Stimulated activated CD4-positive, alpha-beta T cell treated with anti-CD3 and anti-CD28 coated beads, Interleukin-12 subunit alpha, Interleukin-12 subunit beta, amount 100 ng/mL, for 24 hours (primary cell): ENCODE measurements around the gene SLC35F3.
A peak's percentile ranks its signal among the peaks of the same experiment; 100 is the strongest.

Experiments
- DNase-seq, 2 experiments: peaks; one replicate each; pipeline ENCODE4 v3.0.0-alpha.2; 2020; ENCODE audit warnings: low read depth in 2 of 2

Gene SLC35F3

DNA sequence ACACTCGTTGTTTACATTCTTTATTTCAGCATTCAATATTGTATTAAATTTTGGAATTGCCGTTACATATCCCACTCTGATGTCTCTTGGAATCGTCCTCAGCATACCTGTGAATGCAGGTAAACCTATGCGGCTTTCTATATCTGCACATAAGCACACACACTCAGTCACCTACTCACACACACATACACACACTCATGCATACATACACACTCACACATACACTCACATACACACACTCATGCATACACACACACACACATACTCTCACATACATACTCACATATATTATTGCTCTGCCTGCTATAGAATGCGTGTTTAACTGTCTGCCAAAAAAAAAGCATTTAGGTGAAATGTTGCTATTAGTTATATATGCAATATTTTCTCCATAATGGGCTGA lies 415.6 kb downstream of the SLC35F3 start:
- DNase-seq, result no peak

DNA sequence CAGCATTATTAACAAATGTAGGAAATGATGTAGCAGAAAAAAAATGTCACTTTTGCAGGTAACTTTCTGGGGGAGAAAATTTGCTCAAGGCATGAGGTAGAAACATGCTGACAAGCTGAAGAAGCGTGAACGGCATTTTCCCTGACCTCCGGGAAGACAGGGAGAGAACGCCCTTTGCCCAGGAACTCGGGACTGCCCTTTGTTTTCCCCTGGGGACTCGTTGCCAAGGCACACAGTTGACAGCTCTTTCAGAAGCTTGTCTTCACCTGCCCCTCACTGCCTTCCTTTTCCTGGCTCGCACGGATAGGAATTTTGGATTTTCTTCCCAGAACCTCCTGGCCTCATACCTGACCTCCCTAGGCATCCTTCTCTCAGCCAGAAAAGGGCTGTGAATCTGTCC lies 416.1 kb downstream of the SLC35F3 start:
- DNase-seq, result no peak

DNA sequence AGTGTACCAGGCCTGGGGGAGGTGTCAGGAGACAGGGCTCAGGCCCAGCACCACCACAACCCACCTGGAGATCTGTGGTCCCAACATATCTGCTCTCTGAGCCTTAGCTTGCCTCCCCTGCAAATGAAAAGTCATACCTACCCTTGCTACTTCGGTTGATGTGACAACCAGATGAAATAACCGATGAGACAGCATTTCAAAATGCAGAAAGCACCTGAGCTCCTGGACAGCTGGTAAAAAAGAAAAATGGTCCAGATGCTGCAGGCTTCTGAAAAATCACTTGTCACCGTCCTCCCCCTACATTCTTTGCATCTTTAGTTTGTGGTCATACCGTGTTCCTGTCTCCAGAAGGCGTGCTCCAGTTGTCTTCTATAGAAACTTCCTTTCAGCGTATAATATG lies 416.8 kb downstream of the SLC35F3 start:
- no peak for DNase-seq

DNA sequence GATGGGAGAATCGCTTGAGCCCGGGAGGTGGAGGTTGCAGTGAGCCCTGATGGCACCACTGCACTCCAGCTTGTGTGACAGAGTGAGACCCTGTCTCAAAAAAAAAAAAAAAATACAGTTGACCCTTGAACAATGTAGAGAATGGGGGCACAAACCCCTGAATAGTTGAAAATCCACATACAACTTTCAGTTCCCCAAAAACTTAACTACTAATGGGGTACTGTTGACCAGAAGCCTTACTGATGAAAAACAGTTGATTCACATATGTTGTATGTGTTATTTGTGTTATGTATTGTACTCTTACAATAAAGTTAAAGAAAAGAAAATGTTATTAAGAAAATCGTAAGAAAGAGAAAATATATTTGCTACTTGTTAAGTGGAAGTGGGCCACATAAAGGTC lies 417.6 kb downstream of the SLC35F3 start:
- DNase-seq, result no peak

DNA sequence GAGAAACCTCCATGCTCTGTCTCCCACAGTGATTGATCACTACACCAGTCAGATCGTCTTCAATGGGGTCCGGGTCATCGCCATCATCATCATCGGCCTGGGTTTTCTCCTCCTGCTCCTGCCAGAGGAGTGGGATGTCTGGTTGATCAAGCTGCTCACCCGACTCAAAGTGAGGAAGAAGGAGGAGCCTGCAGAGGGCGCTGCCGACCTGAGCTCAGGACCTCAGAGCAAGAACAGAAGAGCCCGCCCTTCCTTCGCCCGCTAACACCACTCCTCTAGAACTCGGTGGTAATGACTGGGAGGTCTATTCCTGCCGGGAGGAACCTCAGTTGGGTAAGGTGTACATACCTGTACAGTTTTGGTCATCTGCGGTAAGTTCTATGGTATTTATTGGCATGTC lies 418.5 kb downstream of the SLC35F3 start:
- DNase-seq, result peak in 1 of 2 experiments; percentile 56

DNA sequence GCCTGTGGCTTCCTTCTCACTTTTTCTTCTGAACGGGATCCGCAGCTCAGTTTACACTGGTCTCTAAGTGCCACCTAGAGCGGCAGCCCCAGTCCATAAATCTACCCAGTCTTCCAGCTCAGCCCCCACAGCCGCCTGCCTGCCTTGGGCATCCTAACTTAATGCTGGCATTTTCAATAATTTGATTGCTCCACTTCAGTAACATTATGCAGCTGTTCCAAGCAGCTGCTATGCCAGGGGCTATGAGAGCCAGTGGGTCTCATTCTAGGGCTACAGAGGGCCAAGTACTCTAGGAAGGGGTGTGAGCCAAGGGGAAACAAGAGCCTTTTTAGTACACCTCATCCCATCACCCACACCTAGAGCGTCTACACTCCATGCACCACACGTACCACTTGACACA lies 420.3 kb downstream of the SLC35F3 start:
- no peak for DNase-seq

DNA sequence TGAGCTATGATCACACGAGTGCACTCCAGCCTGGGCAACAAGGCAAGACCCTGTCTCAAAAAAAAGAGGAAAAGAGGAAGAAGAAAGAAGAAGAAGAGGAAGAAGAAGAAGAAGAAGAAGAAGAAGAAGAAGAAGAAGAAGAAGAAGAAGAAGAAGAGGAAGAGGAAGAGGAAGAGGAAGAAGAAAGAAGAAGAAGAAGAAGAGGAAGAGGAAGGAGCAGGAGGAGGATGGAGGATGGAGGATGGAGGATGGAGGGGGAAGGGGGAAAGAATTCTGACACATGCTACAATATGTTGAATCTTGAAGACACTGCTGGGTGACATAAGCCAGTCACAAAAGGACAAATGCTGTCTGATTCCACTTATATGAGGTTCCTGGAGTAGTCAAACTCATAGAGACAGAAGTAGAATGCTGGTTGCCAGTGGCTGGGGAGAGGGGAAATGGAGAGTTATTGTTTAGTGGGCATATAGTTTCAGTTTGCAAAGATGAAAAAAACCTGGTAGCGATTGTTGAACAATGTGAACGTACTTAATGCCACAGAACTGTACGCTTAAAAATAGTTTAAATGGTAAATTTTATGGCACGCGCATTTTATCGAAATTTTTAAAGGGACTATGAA lies 421.5 kb downstream of the SLC35F3 start:
- no peak for DNase-seq

DNA sequence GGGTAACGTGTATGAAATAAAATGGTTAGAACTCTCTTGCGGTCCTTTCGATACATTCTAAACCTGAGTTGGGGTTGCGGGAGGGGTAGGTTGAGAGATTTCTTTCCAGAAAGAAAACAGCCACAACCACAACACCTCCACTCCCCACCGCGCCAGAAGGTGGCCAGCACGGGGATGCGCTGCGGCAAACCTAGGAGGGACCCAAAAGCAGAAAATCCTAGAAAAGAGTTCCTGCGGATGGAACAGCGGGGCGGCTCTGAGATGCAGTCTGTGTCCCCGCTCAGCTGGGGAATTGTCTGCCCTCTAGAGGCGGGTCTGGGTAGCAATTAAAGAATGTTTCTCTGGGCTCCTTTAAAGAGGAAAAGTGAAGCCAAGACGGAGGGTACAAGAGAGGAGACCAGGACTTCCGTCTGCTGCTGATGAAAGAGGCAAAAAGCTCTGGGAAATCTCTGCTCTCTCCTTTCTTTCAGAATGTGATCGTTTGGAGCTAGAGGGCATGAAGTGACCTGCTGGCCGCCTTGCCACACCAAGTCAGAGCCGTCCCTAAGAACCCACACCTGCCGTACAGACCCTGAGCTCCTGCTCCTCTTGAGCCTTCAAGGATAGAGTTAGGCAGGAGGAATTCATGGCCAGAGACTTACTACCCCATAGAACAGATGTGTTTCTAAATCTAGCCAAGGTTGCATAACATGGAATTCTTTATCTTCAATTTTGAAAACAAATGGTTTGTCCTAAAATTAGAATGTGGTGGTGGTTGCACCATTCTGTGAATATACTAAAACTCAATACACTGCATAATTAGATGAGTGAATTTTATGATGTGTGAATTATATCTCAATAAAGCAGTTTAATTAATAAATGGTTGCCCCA lies 422.3 kb downstream of the SLC35F3 start:
- DNase-seq, result peak; percentile 40 to 63

DNA sequence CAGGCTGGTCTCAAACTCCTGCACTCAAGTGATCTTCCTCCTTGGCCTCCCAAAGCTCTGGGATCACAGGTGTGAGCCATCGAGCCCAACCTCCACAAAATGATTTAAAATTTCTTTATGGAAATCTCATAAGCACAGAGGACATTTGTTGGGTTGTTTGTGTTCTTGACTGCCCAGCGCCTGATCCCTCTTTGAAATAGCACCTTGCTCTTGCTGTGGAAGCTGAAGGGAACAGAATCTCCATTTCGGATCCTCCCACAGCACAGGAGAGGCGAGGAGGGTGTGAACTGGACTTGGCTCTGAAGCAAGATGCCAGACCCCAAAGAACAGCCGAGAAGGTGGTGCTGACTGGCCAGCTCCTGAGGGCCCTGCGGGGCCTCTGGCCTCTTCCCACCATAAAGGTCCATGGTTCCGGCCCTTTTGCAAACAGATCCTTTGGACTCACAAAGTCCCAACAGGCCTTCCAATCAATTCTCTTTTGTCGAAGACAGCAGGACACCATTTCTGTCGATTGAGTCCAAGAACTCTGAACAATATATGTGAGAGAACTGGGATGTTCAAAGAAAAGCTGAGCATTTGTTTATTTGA lies 423.2 kb downstream of the SLC35F3 start:
- DNase-seq, result no peak

DNA sequence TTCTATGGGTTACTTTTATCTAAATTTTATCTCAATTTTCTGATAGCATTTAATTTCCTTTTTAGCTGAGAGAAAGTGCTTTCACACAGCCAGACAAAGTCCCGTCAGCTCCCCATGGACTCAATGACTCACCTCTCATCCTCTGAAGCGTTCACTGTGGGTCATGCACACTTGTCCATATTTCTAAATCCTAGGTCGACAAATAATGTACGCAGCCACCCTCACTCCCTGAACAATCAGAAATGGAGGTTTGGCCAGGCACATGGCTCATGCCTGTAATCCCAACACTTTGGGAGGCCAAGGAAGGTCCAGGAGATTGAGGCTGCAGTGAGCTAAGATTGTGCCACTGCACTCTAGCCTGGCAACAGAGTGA lies 426.4 kb downstream of the SLC35F3 start:
- no peak for DNase-seq

DNA sequence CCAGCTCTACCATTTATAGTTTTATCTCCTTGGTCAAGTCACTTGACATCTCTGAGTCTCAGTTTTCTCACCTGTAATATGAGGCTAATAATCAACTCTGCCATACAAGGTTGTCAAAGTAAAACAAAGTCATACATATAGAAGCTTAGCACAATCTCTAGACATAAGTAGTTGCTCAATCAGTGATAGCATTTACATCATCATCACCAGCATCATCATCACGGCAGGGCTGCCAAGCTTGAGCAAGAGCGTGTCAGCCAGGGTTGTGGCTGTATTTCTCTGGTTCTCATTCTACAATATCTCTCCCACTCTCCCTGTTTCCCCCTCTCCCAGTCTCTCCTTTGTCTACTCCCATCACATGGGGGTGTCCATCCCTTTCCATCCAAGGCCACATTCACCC lies 427.0 kb downstream of the SLC35F3 start:
- no peak for DNase-seq

DNA sequence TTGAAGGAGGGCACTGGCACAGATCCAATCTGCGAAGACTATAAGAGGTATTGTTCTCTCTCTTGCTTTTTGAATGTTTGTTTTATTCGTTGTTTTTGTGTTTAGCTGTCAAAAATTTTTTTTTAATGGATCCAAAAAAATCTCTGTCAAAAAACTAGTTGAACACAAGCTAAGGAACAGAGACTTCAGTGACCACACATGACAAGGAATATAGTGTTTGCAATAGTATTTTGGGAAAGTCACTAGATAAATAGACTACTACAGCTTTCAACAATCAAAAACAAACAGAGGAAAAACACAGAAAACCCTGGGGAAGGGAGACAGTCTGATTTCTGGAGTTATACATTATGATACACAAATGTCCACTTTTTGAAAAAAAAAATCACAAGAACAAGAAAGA lies 431.9 kb downstream of the SLC35F3 start:
- no peak for DNase-seq

DNA sequence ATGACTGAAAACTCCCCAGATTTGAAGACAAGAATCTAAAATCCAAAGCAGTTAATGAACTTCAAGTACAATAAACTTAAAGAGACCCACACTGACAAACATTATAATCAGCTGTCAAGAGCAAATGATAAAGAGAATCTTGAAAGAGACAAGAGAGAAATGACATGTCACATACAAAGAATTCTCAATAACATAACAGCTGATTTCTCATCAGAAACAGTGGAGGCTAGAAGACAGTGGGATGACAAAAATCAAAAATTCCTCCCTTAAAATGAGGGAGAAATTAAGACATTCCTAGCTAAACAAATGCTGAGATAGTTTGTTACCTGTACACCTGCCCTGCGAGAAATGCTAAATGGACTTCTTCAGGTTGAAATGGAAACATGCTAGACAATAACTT lies 432.8 kb downstream of the SLC35F3 start:
- DNase-seq, result no peak

DNA sequence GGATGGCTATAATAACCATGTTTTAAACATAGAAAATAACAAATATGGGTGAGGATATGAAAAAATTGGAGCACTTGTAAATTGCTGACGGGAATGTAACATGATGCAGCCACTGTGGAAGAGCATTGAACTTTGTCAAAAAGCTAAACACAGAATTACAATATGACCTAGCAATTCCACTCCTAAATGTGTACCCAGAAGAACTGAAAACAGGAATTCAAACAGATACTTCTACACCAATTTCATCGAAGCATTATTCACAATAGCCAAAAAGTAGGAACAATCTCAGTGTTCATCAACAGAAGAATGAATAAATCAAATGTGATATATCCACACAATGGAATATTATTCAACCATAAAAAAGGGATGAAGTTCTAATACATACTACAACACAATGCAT lies 436.1 kb downstream of the SLC35F3 start:
- no peak for DNase-seq

DNA sequence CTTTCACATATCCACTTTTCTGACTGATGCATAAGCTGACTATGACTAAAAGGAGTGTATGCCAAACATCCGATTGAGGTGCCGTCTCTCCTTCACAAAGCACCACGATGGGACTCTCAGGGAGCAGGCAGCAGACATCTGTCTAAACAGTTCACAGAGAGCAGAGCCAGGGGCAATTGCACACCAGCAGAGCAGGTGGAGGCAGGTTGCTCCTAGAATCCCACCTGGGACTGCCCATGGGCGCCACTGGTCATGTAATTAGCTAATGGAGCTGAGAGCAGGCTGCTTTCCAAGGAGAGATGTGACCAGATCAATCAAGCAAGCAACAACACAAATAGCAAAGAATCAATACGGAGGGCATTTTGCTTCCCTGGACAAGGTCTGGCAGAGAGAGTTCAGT lies 438.3 kb downstream of the SLC35F3 start:
- DNase-seq, result no peak

DNA sequence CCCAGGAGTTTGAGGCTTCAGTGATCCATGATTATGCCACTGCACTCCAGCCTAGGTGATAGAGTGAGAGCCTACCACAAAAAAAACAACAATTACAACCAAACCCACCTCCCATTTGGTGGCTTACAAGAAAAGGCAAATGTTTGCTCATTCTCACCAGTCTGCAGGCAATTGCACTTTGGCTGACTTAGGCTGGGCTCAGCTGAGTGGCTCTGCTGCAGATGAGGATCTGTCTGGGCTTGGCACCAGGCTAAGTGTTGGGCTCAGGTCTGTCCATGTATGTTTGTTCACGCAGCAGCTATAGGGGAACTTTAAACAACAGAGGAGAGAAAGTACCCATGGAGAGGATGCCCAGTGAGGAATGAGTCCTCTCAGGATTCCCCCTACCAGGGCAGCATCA lies 440.8 kb downstream of the SLC35F3 start:
- DNase-seq, result no peak

DNA sequence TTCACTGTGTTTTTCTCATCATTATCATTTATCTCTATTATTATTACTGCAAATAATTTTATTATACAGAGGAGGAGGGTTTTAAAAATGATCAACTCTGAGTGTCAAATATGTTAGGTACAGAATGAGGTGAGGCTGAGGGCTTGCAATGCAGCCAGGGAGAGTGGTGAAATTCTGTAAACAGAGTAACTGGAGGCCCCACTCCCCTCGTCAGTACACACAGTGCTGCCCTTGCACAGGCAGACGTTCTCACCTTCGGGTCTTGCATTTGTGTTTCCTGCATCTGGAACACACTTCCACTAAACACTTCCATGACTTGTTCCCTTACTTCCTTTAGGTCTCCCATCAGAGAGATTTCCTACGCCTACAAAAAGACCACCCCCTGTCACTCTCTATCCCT lies 444.5 kb downstream of the SLC35F3 start:
- DNase-seq, result no peak

DNA sequence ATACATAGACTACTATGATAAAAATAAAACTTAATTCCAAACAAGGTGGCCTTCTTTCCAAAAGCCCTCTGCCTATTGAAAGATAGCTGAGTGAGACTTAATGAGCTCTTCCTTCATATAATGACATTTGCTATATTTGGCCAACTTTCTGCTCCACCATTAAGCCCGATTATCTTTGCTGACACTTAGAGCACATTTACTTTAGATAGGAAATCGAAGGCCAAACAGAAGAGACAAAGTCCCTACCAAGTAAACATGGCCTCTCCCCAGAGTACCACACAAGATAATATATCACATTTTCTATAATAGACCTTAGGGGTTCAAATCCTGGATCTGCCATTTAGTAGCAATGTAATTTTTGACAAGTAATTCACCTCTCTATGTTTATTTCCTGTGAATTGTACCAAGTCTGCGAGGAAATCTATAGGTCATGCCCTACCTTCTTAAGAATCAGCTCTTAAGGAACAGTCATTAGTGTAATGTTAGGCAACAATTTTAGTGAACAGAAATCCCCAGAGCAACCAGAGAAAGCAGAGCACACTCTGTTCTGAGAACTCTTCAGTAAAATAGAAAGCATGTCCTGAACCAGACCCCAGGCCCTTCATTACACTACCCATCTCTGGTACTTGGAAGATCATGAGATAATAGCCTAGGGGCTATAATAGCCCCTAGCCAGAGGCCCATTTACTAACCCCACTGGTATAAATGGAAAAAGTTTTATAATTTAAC lies 451.5 kb downstream of the SLC35F3 start:
- DNase-seq, result no peak

DNA sequence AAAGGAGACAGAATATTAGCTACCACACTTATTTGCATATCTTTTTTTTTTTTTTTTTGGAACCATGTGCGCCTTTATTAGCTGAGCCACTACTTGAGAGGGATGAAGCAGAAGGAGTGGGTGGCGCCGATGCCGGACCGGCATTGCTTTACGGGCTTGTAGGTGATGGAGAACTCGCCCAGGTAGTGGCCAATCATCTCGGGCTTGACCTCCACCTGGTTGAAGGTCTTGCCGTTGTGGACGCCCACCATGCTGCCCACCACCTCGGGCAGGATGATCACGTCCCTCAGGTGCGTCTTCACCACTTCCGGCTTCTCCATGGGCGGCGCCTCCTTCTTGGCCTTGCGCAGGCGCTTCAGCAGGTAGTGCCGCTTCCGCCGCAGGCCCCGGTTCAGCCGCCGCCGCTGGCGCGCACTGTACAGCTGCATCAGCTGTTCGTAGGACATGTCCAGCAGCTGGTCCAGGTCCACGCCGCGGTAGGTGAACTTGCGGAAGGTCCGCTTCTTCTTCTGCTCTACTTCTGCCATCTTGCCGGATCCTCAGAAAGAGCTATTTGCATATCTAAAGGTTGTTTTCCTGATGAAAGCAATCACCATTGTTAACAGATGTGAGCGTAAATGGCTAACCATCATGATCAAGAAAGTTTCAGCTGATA lies 452.3 kb downstream of the SLC35F3 start:
- peak; percentile 28 to 44 for DNase-seq

DNA sequence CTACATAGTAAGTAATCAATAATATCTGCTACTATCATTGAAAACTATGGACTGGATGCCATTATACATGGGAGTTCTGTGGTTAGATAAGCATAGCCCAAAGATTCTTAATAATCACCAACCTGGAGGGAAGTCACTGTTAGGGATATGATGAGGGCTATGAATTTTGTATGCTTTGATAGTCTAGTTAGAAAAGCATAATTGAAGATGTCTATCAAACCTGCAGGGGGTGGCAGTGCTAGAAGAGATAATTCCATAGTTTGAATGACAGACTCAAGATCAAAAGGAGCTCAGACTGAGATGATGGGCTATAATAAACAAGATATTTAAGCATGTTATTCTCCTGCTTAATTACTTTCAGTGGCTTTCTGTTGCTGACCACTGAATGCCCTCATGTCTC lies 453.4 kb downstream of the SLC35F3 start:
- no peak for DNase-seq

DNA sequence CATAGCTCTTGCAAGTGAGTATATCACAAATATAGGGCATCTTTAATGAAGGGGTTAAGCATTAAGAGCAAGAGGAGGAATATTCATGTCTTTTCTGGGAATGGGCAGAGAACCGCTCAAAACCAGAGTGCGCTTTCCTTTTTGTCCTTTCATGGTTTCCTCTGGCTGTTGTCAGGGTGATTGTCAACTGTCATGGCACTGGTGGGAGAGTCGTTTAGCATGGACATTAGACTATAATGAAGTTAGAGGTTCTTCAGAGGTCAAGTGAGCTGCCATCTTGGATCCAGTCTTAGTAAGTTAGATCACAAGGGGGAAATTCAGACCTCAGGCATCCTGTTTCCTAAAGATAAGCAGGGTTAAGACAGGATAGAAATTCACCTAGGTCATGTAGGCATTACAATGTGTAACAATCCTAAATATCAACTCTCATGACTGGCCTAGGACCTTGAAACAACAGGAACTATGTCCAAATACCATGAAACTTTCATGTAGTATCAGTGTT lies 456.7 kb downstream of the SLC35F3 start:
- DNase-seq, result no peak

DNA sequence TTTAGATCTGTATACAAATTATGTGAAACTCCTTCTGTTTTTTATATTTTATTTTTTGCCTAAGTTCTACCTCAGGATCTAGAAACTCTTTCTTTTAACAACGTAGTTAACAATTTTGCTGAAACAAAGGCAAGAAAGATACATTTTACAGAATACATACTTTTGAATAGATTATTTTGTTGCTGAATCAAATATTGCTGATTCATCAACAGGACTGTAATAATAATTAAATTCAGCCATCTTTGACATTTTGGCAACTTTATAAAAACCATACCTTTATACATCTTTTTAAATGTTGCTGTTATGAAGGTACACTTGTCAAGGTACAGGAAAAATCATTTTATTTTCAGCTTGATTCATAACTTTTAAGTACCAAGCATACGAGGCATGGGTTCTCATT lies 458.1 kb downstream of the SLC35F3 start:
- DNase-seq, result no peak
